Measurements from ENCODE around the gene HPCAL1. TPM values are rescaled to one million over a fixed set of nuclear protein-coding genes. Genes with fewer than 3 reads are reported as not detected.

The HPCAL1 gene
- total RNA-seq, 6 experiments from 2014 or later, result 23.1 to 68.8 (median 29.1) TPM

GRCh38 chr2:10329880-10330699 is 27.4 kb downstream of the HPCAL1 start:
- peak overlapping the region in 2 of 3 donors; percentile 33 to 55 for H3K27ac ChIP-seq
- H3K4me1 ChIP-seq, result peaks cover 0 to 42% (median 15%) of the 10 kb centered on the region in 4 donors
- H3K4me3 ChIP-seq, result no peak overlapping the region
- intact Hi-C loops (cut with DNase I), result no loop called here
- H3K36me3 ChIP-seq, result no peaks in the 10 kb centered on the region
- no peak for DNase-seq
- H3K27me3 ChIP-seq, result no peaks in the 10 kb centered on the region
- 49% methylated on average over 16 of the region's 21 CpGs for WGBS (ENCODE audit: insufficient coverage, low coverage, low lambda C conversion rate, missing lambda C conversion rate)
- TF ChIP-seq POLR2A (IDR thresholded peaks at IDR 0.05), result no peak
- no peak for TF ChIP-seq CTCF (IDR thresholded peaks at IDR 0.05)
- ATAC-seq, result peak in 2 of 4 donors; percentile 11 to 15
- H3K9me3 ChIP-seq, result no peaks in the 10 kb centered on the region

GRCh38 chr2:10330700-10331026 is 28.0 kb downstream of the HPCAL1 start:
- TF ChIP-seq POLR2A (IDR thresholded peaks at IDR 0.05) (no peak), CTCF (IDR thresholded peaks at IDR 0.05) (no peak)
- H3K9me3 ChIP-seq, result no peaks in the 10 kb centered on the region
- ATAC-seq (no peak), DNase-seq (no peak)
- no peak overlapping the region for H3K4me3 ChIP-seq
- 75% methylated on average over 6 of the region's 9 CpGs for WGBS (ENCODE audit: insufficient coverage, low coverage, low lambda C conversion rate, missing lambda C conversion rate)
- H3K27me3 ChIP-seq, result no peaks in the 10 kb centered on the region
- peaks cover 0 to 36% (median 13%) of the 10 kb centered on the region in 4 donors for H3K4me1 ChIP-seq
- no peaks in the 10 kb centered on the region for H3K36me3 ChIP-seq
- H3K27ac ChIP-seq, result peak overlapping the region in 2 of 3 donors; percentile 33 to 55
- intact Hi-C loops (cut with DNase I), result no loop called here

- Histone ChIP-seq H3K36me3 (no peaks in the 10 kb centered on the region), H3K9me3 (no peaks in the 10 kb centered on the region), H3K27ac (peak overlapping the region in 2 of 3 donors; percentile 33 to 55), H3K4me1 (peaks cover 0 to 31% (median 12%) of the 10 kb centered on the region in 4 donors), H3K4me3 (no peak overlapping the region), H3K27me3 (no peaks in the 10 kb centered on the region)
- peak in 2 of 3 donors; percentile 73 to 77 for DNase-seq
- peak; percentile 25 to 49 (median 36) for ATAC-seq
- 56% methylated on average over 18 of the region's 33 CpGs for WGBS (ENCODE audit: insufficient coverage, low coverage, low lambda C conversion rate, missing lambda C conversion rate)
- intact Hi-C loops (cut with DNase I), result no loop called here
- TF ChIP-seq POLR2A (IDR thresholded peaks at IDR 0.05), result no peak
- no peak for TF ChIP-seq CTCF (IDR thresholded peaks at IDR 0.05)
Measured at GRCh38 chr2:10331027-10331701, 28.5 kb downstream of the HPCAL1 start.

GRCh38 chr2:10331702-10332401 is 29.1 kb downstream of the HPCAL1 start:
- 35% methylated on average over 6 of the region's 11 CpGs for WGBS (ENCODE audit: insufficient coverage, low coverage, low lambda C conversion rate, missing lambda C conversion rate)

More at GRCh38 chr2:10331702-10332401, 29.1 kb downstream of the HPCAL1 start:
- H3K4me3 ChIP-seq, result no peak overlapping the region
- no peaks in the 10 kb centered on the region for H3K36me3 ChIP-seq
- TF ChIP-seq CTCF (IDR thresholded peaks at IDR 0.05) (no peak), POLR2A (IDR thresholded peaks at IDR 0.05) (no peak)
- H3K9me3 ChIP-seq, result no peaks in the 10 kb centered on the region
- H3K27ac ChIP-seq, result peak overlapping the region in 1 of 3 donors; percentile 55
- peak; percentile 21 to 50 (median 45) for ATAC-seq
- no peak for DNase-seq
- intact Hi-C loops (cut with DNase I), result no loop called here
- H3K4me1 ChIP-seq, result peaks cover 0 to 24% (median 8%) of the 10 kb centered on the region in 4 donors
- H3K27me3 ChIP-seq, result no peaks in the 10 kb centered on the region

Data from right lobe of liver (tissue), 6 donors.